ENCODE data around the gene MAPK14.

The MAPK14 gene

DNA sequence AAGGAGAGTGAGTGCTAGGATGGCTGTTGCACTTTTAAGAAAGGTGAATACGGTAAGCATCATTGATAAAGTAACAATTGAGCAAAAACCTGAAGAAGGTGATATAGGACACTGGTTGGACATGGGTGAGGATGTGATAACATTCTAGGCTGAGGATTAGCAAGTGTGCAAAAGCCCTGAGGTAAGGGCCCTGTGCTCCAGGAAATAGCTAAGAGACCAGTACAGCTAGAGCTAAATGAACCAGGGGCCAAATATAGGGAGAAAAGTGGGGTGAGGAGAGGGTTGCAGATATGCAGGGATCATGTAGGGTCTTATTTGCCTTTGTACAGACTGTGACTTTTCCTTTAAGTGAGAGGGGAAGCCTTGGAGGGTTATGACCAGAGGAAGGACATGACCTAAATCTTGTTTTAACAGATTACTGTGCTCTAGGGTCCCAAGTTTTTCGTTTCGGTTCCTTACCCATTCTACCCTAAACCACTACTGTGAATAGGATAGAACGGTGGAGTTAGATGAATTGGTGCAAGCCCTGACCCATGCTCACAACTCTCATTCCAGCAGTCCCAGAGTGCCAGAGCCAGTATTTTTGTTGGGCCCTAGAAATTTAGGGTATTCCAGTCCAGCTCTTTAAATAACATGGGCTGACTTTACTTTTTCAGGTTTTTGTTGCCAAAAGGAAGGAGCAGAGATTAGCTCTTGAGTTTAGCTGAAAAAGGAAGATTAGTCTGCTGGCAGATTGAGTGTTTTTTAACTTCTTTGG, 10.7 kb downstream of the MAPK14 start:
- DNase-seq (ENCODE audit: low read depth), result no peak

DNA sequence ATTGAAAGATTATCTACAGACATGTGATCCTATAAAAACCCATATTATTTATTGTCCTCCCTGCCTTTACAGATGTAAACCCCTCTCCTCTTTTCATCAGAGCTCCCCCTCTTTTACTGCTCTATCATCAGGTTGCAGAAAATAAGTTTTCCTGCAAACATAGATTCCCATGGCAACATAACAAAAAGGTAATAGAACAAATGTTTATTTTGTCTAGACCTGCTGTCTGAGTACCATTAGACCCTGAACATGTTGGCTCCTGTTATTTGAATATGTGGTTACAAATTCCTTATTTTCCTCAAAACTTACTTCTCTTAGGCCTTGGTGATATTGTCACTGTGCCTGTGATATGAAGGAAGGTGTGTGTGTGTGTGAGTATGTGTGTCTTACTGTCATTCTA, 11.5 kb downstream of the MAPK14 start:
- no peak for DNase-seq (ENCODE audit: low read depth)

DNA sequence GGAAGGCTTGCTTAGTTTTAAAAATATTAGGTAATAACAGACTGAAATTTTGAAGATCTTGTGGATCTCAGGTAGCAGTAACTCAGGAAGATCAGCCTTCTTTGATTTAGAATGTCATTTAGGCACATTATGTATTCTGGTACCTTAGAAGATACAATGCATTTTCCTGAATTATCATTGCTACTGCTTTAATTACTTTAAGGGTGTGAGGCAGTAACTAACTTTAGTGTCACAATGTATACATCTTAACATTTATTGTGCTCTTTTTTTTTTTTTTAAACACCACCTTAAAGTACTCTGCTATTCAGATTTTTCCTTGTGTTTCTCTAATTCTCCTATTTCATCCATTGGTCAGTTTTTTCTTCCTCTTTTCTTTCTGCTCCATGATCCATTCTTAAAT, 13.3 kb downstream of the MAPK14 start:
- no peak for DNase-seq (ENCODE audit: low read depth)

DNA sequence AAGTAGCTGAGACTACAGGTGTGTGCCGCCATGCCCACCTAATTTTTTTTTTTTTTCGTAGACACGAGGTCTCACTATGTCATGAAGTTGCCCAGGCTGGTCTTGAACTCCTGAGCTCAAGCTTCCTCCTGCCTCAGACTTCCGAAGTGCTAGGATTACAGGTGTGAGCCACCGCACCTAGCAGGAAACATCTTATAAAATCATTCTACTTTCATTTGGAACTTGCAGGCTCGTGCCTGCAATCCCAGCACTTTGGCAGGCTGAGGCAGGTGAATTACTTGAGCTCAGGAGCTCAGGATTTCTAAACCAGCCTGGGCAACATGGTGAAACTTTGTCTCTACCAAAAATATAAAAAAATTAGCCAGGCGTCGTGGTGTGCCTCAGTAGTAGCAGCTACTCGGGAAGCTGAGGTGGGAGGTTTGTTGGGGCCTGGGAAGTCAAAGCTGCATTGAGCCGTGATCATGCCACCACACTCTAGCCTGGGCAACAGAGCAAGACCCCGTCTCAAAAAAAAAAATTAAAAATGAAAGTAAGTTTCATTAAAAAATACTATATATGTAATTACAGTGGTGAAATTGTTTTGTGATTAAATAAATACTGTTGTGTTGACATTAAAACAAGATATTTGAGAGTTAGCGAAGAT, 15.1 kb downstream of the MAPK14 start:
- DNase-seq (ENCODE audit: low read depth), result no peak

DNA sequence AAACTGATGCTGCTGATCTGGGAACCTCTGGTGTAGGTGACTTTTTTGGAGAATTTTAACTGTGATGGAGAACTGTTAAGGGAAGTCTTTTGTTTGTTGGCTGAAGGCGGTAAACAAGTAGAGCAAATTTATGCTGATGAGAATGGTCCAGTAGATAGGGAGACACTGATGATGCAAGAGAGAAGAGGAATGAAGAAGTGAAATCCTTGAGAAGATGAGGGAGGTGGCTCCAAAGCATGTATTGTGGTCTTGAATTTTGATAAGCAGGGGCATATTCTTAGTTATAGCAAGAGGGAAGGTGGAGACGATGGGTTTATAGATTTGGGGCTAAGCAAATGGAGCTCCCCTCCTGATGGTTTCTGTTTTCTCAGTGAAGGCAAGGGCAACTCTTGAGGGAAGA, 22.0 kb downstream of the MAPK14 start:
- no peak for DNase-seq (ENCODE audit: low read depth)

DNA sequence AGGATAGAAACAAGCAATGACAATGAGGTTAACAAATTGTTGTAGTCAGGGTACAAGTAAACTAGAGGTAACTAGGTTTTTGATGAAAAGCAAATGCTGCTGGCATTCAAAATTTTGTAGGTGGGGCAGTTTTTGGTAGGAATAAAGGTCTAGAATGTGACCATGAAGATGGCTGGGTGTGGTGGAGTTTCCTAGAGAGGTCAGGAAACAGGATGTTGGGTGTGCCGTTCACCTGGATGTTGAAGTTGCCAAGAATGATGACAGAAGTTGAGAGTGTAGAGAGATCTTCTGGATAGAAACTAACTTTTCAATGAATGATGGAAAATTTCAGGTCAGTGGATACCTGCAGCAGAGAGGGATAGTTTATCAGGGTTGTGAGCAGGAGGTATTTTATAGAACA, 22.7 kb downstream of the MAPK14 start:
- no peak for DNase-seq (ENCODE audit: low read depth)

DNA sequence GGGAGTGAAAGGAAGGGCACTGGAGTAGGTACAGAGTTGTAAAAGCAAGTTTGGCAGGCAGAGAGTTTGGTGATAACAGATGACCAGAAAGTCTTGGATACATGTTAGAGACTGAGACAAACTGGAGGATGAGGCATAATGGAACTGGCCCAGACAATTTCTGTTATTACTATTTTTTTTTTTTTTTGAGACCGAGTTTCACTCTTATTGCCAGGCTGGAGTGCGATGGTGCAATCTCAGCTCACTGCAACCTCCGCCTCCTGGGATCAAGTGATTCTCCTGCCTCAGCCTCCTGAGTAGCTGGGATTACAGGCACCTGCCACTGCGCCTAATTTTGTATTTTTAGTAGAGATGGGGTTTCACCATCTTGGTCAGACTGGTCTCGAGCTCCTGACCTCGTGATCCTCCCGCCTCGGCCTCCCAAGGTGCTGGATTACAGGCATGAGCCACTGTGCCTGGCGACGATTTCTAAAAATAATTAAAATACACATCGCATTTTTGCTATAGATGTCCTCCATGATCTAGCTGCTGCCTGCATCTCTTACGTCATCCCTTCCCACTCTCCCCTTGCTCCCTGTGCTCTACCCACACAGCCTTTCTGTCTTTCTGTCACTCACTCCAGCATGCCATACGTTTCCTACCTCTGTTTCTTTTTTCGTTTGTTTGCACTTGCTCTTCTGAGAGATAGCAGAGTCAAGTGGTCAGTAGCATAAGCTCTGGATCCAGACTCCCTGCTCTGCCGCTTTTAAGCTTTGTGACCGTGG, 23.5 kb downstream of the MAPK14 start:
- DNase-seq (ENCODE audit: low read depth), result no peak

DNA sequence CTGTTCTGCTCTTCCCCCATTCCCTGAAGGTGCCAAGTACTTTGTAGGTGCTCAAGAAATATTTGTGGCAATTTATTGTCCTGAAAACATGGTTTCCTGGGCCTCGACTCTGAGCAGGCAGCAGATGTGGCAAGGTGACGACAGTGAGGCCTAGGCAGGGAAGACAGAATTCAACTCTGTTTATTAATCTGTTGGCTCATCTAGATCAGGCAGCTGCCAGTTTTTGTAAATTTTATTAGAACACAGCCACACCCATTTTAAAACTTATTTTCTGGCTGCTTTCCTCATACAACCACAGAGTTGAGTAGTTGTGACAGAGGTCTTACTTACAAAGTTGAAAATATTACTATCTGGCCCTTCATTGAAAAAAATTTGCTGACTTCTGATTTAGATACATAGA, 24.5 kb downstream of the MAPK14 start:
- no peak for DNase-seq (ENCODE audit: low read depth)

DNA sequence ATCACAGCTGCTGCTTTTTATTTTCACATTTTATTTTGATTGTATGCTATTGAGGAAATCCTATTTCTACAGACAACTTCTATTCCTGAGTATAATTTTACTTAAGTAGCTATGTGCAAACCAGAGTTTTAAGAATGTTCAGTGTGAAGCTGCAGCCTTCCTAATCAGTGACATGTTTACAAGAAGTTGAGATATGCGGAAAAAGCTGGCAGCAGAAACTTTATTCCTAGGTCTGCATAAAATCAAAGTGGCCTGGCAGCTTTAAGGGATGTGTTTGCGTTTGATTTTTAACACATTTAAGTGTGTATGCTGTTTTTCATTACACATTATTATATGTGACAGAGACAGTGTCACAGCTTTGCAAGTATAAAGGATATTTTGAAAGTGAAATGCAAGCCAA, 26.3 kb downstream of the MAPK14 start:
- DNase-seq (ENCODE audit: low read depth), result no peak

DNA sequence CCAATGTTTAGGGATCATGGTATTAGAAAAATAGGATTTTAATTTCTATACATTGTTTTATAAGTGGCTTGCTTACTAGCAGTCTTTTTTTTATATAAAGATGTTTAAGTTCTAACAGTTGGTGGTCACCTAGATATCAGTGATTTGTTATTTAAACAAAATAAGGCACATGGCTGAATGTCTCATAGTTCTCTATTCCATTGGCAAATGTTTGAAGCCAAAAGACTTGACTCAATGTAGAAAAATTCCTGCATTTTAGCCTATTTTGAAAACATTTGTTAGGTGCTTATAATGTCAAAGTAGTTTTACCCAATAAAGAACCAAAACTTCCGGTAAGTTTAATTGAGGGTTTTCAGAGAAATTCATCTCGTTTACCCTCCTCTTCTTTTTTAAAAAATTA, 26.8 kb downstream of the MAPK14 start:
- no peak for DNase-seq (ENCODE audit: low read depth)

DNA sequence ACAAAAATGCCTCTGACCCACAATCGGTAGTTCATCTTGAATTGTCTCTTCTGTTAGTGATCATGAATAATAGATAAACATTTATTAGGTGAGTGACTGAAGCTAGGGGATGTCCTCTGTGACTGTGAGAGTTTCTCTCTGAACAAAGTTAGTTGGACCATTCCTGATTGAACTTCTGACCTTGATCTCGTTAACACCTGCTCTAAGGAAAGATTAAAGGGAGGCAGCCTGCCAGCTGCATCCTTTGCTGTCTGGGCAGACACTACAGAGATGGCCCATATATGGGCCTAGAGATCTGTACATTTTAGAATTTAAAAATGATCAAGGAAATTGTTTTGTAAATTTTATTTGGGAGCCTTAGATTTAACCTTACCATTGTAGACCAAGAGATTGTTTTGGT, 27.3 kb downstream of the MAPK14 start:
- DNase-seq (ENCODE audit: low read depth), result no peak

DNA sequence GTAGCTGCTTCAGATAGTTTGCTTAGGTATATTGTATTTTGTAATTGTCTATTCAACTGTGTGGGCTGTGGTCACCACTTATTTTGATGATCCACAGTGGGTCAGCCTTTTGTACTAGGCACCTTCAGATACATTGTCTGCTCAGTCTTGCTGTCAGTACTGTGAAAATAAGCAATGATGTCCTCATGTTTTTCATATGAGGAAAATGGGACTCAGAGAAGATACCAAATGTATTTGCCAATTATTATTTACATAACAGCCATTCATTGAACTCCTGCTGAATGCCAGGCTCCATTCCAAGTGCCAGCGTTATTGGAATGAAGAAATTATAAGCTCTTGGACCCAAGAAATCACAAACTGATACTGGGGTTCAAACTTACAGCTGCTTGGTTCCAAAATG, 28.6 kb downstream of the MAPK14 start:
- DNase-seq (ENCODE audit: low read depth), result no peak

DNA sequence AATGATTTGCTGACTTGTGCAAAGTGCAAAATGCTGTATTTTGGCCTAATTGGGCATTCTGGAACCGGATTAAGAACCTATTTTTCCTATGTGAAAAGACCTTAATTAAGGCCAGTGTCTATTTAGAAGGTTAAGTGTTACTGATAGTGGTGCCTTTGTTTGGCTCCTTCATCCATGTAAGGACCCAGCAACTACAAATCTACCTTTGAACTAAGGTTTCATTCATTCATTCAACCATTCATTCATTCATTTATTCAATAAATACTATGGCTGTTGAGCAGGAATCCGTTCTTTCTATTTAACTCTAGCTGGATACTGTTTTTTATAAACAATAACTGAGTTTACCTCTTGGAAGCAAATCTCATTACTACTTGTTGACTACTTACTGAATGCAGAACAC, 33.6 kb downstream of the MAPK14 start:
- DNase-seq (ENCODE audit: low read depth), result no peak

DNA sequence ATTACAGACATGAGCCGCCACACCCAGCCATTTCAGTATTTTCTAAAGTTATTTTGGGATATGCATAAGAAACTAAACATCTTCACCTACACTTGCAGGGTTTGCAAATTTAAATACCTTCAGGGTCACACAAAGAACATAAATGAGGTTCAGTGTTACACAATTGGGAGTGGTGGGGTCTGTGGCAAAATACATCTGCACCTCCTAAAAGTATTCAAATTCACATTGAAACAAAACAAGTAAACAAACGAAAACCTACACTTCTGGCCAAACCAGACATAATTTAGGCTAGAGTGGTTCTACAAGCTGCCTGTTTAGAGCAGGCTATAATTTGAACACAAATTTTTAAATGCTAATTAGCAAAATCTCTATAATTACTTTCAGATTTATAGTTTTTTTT, 34.6 kb downstream of the MAPK14 start:
- no peak for DNase-seq (ENCODE audit: low read depth)

DNA sequence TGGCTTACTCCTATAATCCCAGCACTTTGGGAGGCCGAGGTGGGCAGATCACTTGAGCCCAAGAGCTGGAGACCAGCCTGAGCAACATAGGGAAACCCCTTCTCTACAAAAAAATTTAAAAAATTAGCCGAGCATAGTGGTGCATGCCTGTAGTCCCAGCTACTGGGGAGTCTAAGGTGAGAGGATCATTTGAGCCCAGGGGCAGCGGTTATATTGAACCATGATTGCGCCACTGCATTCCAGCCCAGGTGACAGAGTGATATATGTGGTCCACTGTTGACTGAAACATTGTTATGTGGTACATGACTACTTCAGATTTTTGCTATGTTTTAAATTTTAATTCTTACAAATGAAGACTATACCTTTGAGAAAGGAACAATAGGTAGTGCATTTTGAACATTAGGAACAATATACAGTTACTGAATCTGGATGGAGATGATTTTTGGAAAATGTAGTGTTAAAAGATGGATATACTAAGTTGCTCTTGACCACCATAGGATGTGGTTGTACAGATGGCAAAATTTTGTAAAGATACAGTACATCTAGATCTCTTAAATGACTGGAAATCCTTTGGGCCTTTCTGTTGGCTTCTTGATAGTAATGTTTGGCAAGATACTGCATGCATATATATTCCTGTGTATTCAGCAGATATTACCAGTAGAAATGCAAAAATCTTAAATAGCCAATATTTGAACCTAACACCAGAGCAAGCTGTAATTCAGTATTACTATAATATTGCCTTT, 35.9 kb downstream of the MAPK14 start:
- no peak for DNase-seq (ENCODE audit: low read depth)

DNA sequence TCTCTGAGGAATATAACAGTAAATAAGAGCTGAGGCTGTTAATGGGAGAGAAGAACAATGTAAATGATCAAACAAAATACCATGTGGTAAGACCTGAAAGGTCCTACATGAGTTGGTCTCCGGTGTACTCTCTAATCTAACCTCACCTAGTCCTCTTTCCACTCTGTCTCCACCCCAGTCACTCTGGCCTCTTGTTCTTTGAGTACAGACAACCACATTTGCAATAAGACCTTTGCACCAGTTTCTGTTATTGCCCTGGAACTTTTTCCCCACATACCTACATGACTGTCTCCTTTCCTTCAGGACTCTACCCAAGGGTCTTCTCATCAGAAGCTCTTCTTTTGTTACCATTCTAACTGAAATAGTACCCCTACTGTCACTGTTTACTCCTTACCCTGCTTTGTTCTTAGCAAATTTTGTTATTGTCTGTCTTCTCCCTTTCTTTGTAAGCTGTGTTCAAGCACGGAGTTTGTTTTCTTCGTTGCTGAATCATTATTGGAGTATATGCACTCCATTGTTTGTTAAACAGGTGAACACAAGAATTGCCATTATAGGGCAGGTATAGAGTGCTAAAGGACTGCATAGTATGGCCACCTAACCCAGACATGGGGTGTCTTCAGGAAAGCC, 37.3 kb downstream of the MAPK14 start:
- no peak for DNase-seq (ENCODE audit: low read depth)

DNA sequence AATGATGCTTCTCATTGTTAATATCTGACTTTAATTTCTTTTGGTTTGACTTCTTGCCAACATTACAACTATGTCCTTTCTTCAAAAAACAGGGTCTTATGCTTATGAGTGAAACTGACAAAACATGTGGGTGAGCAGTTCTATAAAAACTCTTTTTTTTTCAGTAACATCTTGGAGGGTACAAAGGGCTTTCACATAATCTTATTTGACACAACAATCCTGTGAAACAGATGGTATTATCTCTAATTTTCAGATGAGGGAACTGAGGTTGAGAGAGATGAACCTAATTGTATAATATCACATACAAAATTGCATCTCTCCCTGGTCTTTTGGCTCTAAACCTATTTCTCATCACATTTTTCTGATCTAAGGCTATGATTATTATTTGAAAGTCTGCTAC, 38.3 kb downstream of the MAPK14 start:
- DNase-seq (ENCODE audit: low read depth), result no peak

DNA sequence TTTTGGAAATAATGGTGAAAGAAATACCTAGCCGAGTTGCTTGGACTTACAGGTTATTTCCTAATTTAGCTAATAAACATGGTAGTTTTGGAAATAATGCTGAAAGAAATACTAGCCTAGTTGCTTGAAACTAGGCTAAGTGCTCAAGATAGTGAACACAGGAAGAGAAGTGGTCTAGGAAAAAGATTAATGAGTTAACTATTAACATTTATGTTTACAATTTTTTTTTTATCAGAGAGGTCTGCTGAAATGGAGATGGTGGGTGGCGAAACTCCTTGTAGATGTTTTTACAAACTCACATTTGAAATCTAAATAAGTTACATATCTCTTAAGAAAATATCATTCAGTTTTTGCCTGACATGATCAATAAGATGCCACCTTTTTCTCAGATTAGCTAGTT, 39.2 kb downstream of the MAPK14 start:
- no peak for DNase-seq (ENCODE audit: low read depth)

DNA sequence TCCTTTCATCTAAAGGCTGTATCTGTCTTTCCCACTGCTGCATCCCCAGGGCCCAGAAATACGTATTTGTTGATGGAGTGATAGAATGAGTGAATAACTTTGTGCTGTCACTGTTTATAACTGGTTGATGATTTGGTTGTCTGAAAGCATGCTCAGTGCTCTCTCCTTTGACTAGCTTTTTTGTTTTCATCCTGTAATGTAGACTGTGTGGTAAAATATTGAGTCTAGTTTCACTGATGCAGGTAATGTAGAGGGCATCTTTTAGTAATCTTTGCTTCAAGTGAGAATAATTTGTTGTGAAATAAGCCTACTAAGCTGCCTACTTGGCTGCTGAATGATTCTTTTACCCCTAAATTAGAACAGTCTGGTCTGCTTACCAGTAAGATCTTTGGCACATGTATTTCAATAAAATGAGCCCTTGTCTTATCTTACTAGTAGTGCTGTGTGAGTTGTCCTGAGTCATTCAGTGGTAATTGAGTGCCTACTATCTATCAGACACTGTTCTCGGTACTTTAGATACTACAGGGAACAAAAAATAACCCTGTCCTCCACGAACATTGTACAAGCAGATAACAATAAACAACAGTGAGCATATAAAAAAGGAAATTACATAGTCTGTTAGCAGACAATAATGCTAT, 39.9 kb downstream of the MAPK14 start:
- no peak for DNase-seq (ENCODE audit: low read depth)

DNA sequence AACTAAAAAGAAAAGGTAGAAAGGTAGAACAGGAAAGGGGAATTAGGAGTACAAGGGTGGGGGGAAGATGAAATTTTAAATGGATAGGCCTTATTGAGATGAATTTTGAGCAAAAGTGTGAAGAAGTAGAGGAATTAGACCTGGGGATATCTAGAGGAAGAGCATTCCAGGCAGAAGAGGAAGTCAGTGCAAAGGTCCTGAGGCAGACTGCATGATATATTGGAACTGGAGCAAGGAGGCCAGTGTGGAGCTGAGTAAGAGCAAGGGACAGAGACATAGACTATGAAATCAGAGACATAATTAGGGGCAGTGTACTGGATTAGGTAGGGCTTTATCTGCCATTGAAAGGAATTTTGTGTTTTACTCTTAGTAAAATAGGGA, 40.4 kb downstream of the MAPK14 start:
- DNase-seq (ENCODE audit: low read depth), result no peak

DNA sequence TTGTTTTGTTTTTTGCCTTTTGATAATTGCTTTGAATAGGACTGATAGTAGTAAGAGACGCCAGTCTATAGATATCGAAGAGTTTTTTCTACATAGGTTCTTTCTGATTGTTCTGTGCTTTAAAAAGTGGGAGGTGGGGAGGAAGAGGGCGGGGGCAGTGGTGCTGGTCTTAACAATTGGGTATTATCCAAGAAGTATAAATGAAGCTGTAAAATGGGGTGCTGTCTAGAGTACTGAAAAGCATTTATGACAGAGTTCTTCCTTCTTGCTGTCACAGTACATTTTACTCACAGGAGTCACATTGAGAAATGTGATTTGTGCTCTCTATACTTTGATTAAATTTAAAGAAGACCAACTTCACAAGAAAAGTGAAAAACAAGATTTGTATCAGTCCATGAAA, 41.0 kb downstream of the MAPK14 start:
- no peak for DNase-seq (ENCODE audit: low read depth)

DNA sequence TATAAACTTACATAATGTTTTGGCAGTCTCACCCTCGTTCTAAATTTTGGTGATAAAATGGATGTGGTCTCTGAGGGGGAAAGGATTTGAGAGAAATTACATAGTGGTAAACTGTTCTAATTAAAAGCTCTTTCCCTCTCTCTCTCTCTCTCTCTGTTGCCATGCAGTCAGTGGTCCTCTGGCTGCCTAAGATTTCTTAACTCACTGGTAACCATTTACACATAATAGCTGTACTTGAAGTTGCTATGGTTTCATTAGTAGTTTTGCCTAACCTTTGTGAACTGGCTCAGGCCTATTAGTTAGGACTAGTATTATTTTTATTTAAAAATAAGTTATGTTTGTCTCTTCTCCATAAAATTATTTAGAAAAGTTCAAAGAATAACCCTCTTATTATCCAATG, 42.0 kb downstream of the MAPK14 start:
- DNase-seq (ENCODE audit: low read depth), result no peak
